ENCODE results near the gene PCYT1A. TPM values are rescaled to one million over a fixed set of nuclear protein-coding genes. Genes with fewer than 3 reads are reported as not detected.

Gene PCYT1A
- total and polyA plus RNA-seq, 2 of the 13 experiments (the other 11 are each of a cell fraction or from before 2014, with no cell fraction given), result 26.4 to 45.3 TPM

DNA sequence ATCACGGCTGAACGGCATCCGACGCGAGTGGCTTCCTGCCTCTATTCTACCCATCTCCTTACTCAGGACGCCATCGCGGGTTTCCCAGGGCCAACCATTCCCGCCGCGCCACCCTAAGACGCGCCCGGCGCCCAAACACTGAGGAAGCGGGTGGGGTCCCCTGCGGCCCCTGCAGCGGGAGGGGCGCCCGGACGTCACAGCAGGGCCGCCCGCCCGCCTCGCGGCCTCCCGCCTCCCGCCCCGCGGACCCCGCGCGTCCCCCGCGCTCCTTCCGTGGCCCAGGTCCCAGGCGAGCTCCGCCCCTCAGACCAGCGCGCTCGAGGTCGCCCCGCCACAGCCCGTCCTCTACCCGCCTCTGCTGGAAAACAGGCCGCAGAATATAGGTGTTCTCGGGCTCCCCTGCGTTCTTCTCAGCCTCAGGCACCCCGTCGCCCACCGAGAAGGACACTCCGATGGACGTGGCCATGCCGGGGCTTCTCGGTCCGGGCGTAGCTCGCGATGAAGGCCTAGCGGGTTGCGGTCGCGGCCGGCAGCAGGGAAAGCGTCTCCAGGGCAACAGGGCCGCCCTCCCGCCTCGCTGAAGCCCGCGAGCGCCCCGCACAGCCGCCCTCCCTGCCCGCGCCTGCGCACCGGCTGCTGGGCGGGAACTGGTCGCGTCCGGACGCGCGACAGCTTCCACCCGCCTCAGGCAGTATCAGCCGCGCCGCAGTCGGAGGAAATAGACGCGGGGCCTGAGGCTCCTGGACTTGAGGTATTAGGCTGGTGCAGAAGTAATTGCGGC lies 30.4 kb upstream of the PCYT1A start, which contains the start of gene DYNLT2B (continued):
- TF ChIP-seq, protein P1, sequence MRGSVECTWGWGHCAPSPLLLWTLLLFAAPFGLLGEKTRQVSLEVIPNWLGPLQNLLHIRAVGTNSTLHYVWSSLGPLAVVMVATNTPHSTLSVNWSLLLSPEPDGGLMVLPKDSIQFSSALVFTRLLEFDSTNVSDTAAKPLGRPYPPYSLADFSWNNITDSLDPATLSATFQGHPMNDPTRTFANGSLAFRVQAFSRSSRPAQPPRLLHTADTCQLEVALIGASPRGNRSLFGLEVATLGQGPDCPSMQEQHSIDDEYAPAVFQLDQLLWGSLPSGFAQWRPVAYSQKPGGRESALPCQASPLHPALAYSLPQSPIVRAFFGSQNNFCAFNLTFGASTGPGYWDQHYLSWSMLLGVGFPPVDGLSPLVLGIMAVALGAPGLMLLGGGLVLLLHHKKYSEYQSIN (CRISPR knock-in tag; IDR thresholded peaks at IDR 0.05; ENCODE audit: borderline replicate concordance), result no peak
- TF ChIP-seq, protein P2, sequence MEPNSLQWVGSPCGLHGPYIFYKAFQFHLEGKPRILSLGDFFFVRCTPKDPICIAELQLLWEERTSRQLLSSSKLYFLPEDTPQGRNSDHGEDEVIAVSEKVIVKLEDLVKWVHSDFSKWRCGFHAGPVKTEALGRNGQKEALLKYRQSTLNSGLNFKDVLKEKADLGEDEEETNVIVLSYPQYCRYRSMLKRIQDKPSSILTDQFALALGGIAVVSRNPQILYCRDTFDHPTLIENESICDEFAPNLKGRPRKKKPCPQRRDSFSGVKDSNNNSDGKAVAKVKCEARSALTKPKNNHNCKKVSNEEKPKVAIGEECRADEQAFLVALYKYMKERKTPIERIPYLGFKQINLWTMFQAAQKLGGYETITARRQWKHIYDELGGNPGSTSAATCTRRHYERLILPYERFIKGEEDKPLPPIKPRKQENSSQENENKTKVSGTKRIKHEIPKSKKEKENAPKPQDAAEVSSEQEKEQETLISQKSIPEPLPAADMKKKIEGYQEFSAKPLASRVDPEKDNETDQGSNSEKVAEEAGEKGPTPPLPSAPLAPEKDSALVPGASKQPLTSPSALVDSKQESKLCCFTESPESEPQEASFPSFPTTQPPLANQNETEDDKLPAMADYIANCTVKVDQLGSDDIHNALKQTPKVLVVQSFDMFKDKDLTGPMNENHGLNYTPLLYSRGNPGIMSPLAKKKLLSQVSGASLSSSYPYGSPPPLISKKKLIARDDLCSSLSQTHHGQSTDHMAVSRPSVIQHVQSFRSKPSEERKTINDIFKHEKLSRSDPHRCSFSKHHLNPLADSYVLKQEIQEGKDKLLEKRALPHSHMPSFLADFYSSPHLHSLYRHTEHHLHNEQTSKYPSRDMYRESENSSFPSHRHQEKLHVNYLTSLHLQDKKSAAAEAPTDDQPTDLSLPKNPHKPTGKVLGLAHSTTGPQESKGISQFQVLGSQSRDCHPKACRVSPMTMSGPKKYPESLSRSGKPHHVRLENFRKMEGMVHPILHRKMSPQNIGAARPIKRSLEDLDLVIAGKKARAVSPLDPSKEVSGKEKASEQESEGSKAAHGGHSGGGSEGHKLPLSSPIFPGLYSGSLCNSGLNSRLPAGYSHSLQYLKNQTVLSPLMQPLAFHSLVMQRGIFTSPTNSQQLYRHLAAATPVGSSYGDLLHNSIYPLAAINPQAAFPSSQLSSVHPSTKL (CRISPR knock-in tag; IDR thresholded peaks at IDR 0.05), result 0 out of 2 replicates have a peak, but pooled peaks have one; percentile 3
- no peak for TF ChIP-seq ZNF484 (CRISPR knock-in tag; IDR thresholded peaks at IDR 0.05; ENCODE audit: borderline replicate concordance, low read depth)
- TF ChIP-seq ZNF350 (CRISPR knock-in tag; IDR thresholded peaks at IDR 0.05; ENCODE audit: borderline replicate concordance, low read depth), result no peak
- TF ChIP-seq NFKBIZ (CRISPR knock-in tag; IDR thresholded peaks at IDR 0.05), result peak; percentile 29; the same call in 1 of the 2 replicates
- no peak for TF ChIP-seq ZNF136 (CRISPR knock-in tag; IDR thresholded peaks at IDR 0.05; ENCODE audit: low read depth)
- no peak for TF ChIP-seq SCMH1 (CRISPR knock-in tag; IDR thresholded peaks at IDR 0.05; ENCODE audit: borderline replicate concordance)
- TF ChIP-seq, protein P3, sequence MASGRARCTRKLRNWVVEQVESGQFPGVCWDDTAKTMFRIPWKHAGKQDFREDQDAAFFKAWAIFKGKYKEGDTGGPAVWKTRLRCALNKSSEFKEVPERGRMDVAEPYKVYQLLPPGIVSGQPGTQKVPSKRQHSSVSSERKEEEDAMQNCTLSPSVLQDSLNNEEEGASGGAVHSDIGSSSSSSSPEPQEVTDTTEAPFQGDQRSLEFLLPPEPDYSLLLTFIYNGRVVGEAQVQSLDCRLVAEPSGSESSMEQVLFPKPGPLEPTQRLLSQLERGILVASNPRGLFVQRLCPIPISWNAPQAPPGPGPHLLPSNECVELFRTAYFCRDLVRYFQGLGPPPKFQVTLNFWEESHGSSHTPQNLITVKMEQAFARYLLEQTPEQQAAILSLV (CRISPR knock-in tag; IDR thresholded peaks at IDR 0.05; ENCODE audit: borderline replicate concordance), result peak; percentile 64; the same call in 1 of the 2 replicates
- peak; percentile 56; the same call in 1 of the 2 replicates for TF ChIP-seq ZNF839 (CRISPR knock-in tag; IDR thresholded peaks at IDR 0.05; ENCODE audit: borderline replicate concordance)
- peak; percentile 34; the same call in 1 of the 2 replicates for TF ChIP-seq FOXK1 (CRISPR knock-in tag; IDR thresholded peaks at IDR 0.05; ENCODE audit: borderline replicate concordance, low read depth)
- TF ChIP-seq ZKSCAN8 (CRISPR knock-in tag; IDR thresholded peaks at IDR 0.05; ENCODE audit: borderline replicate concordance), result no peak; the same call in 1 of the 2 replicates
- TF ChIP-seq, protein P4, sequence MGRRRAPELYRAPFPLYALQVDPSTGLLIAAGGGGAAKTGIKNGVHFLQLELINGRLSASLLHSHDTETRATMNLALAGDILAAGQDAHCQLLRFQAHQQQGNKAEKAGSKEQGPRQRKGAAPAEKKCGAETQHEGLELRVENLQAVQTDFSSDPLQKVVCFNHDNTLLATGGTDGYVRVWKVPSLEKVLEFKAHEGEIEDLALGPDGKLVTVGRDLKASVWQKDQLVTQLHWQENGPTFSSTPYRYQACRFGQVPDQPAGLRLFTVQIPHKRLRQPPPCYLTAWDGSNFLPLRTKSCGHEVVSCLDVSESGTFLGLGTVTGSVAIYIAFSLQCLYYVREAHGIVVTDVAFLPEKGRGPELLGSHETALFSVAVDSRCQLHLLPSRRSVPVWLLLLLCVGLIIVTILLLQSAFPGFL (CRISPR knock-in tag; IDR thresholded peaks at IDR 0.05), result no peak
- no peak for TF ChIP-seq U2AF1 (optimal IDR thresholded peaks at IDR 0.05; ENCODE audit: low read depth, low read length)
- TF ChIP-seq SIN3A (IDR thresholded peaks at IDR 0.05; ENCODE audit: borderline replicate concordance, low read depth, low read length), result peak; percentile 85; the same call in 1 of the 2 replicates
- no peak for TF ChIP-seq ZNF713 (CRISPR knock-in tag; IDR thresholded peaks at IDR 0.05)
- no peak for TF ChIP-seq ZFP41 (CRISPR knock-in tag; IDR thresholded peaks at IDR 0.05; ENCODE audit: borderline replicate concordance)
- TF ChIP-seq, protein P5, sequence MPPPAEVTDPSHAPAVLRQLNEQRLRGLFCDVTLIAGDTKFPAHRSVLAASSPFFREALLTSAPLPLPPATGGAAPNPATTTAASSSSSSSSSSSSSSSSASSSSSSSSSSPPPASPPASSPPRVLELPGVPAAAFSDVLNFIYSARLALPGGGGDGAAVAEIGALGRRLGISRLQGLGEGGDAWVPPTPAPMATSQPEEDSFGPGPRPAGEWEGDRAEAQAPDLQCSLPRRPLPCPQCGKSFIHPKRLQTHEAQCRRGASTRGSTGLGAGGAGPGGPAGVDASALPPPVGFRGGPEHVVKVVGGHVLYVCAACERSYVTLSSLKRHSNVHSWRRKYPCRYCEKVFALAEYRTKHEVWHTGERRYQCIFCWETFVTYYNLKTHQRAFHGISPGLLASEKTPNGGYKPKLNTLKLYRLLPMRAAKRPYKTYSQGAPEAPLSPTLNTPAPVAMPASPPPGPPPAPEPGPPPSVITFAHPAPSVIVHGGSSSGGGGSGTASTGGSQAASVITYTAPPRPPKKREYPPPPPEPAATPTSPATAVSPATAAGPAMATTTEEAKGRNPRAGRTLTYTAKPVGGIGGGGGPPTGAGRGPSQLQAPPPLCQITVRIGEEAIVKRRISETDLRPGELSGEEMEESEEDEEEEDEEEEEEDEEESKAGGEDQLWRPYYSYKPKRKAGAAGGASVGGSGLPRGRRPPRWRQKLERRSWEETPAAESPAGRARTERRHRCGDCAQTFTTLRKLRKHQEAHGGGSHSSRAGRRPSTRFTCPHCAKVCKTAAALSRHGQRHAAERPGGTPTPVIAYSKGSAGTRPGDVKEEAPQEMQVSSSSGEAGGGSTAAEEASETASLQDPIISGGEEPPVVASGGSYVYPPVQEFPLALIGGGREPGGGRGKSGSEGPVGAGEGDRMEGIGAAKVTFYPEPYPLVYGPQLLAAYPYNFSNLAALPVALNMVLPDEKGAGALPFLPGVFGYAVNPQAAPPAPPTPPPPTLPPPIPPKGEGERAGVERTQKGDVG (CRISPR knock-in tag; IDR thresholded peaks at IDR 0.05; ENCODE audit: borderline replicate concordance), result no peak
